Right atrium auricular region (tissue), 2 donors: Measurements from ENCODE around the gene TMEM45B. TPM values are rescaled to one million over a fixed set of nuclear protein-coding genes. Genes with fewer than 3 reads are reported as not detected.
"Not testable (repeated sequence)": the region's sequence is repeated elsewhere in the genome, so short reads cannot be mapped to it uniquely, and the experiment has no call there.

ENCODE experiments used
- DNase-seq: peaks from one replicate; pipeline ENCODE4 v3.0.0-alpha.2; 2019; ENCODE audit warnings: low spot score
- H3K27ac ChIP-seq, 2 donors: fragments of 200-600 bp; sonication (generic); 1 replicate in 1 of 2; 2 replicates in 1 of 2; pipeline ENCODE4 v1.5.1; 2016 to 2019
- H3K27me3 ChIP-seq, 2 donors: fragments of 200-600 bp; sonication (generic); one replicate each; pipeline versions ENCODE4 v1.5.1 to v1.6.0; 2017 to 2019
- H3K36me3 ChIP-seq: fragments of 200-600 bp; sonication (generic); one replicate; pipeline ENCODE4 v1.5.1; 2016
- H3K4me1 ChIP-seq, 2 donors: fragments of 200-600 bp; sonication (generic); one replicate each; pipeline versions ENCODE4 v1.5.1 to v1.6.0; 2017 to 2019
- H3K4me3 ChIP-seq, 2 donors: fragments of 200-600 bp; sonication (generic); 1 replicate in 1 of 2; 2 replicates in 1 of 2; pipeline ENCODE4 v1.5.1; 2017 to 2019; ENCODE audit warnings: mild to moderate bottlenecking in 1 of 2, moderate library complexity in 1 of 2
- H3K9me3 ChIP-seq, 2 donors: fragments of 200-600 bp; sonication (generic); one replicate each; pipeline ENCODE4 v1.5.1; 2019
- total RNA-seq, 2 donors: library from RNA; depleted of rRNA; stranded (reverse); fragments of >200 nt; gene quantifications; one replicate each; pipeline ENCODE4 v1.1.0, GENCODE V29; 2016
- TF ChIP-seq, protein P1 (sequence below), 2 donors: fragments of 200-600 bp; sonication (generic); IDR thresholded peaks; one replicate each; pipeline ENCODE4 v1.5.1; 2019; ENCODE audit warnings: antibody characterized with exemption in 2 of 2

Gene TMEM45B
- total RNA-seq, 2 donors from 2014 or later, result not detected

DNA sequence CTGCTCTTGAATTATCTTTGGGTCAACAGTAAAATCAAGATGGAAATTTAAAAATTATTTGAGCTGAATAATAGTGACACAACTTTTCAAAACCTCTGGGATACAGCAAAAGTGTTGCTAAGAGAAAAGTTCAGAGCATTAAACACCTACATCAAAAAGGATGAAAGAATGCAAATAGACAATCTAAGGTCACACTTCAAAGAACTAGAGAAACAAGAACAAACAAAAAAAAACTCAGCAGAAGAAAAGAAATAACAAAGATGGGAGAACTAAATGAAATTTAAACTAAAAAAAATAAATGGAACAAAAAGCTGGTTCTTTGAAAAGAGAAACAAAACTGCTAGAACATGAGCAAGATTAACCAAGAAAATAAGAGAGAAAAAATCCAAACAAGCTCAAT is 15.0 kb upstream of the TMEM45B start:
- no peaks in the 10 kb centered on the region for H3K4me1 ChIP-seq

DNA sequence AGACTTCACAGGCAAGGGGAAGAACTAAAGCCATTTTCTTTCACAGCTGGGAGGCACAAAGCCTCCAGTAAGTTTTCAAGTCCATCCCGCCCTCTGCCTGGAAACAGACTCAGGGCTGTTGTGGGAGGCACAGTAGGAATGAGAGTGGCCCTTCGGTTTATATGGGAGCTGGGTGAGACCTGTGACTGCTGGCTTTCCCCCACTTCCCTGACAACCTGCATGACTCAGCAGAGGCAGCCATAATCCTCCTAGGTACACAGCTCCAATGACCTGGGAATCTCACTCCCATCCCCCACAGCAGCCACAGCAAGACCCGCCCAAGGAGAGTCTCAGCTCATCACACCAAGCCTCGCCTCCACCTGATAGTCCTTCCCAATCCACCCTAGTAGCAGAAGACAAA is 12.1 kb upstream of the TMEM45B start:
- Histone ChIP-seq H3K27ac (no peak overlapping the region), H3K4me1 (no peaks in the 10 kb centered on the region), H3K36me3 (no peaks in the 10 kb centered on the region), H3K27me3 (no peaks in the 10 kb centered on the region), H3K9me3 (peaks cover 7 to 14% of the 10 kb centered on the region in 2 donors), H3K4me3 (no peak overlapping the region)
- DNase-seq, result no peak
- TF ChIP-seq, protein P1, sequence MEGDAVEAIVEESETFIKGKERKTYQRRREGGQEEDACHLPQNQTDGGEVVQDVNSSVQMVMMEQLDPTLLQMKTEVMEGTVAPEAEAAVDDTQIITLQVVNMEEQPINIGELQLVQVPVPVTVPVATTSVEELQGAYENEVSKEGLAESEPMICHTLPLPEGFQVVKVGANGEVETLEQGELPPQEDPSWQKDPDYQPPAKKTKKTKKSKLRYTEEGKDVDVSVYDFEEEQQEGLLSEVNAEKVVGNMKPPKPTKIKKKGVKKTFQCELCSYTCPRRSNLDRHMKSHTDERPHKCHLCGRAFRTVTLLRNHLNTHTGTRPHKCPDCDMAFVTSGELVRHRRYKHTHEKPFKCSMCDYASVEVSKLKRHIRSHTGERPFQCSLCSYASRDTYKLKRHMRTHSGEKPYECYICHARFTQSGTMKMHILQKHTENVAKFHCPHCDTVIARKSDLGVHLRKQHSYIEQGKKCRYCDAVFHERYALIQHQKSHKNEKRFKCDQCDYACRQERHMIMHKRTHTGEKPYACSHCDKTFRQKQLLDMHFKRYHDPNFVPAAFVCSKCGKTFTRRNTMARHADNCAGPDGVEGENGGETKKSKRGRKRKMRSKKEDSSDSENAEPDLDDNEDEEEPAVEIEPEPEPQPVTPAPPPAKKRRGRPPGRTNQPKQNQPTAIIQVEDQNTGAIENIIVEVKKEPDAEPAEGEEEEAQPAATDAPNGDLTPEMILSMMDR (IDR thresholded peaks at IDR 0.05), result no peak

More for the DNA sequence above, 15.0 kb upstream of the TMEM45B start:
- TF ChIP-seq, protein P1 (IDR thresholded peaks at IDR 0.05), result no peak
- H3K9me3 ChIP-seq, result peaks cover 7 to 14% of the 10 kb centered on the region in 2 donors
- H3K27ac ChIP-seq, result no peak overlapping the region
- DNase-seq, result no peak
- H3K4me3 ChIP-seq, result no peak overlapping the region
- no peaks in the 10 kb centered on the region for H3K36me3 ChIP-seq
- no peaks in the 10 kb centered on the region for H3K27me3 ChIP-seq

DNA sequence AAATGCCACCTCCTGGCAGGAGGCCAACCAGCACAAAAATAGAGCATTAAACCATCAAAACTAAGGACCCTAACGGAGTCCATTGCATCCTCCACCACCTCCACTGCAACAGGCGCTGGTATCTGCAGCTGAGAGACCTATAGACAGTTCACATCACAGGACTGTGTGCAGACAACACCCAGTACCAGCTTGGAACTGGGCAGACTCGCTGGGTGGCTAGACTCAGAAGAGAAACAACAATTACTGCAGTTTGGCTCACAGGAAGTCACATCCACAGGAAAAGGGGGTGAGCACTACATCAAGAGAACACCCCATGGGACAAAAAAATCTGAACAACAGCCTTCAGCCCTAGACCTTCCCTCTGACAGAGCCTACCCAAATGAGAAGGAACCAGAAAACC is 11.6 kb upstream of the TMEM45B start:
- Histone ChIP-seq H3K4me1 (no peaks in the 10 kb centered on the region), H3K27me3 (no peaks in the 10 kb centered on the region), H3K36me3 (no peaks in the 10 kb centered on the region), H3K9me3 (peaks cover 6 to 12% of the 10 kb centered on the region in 2 donors), H3K4me3 (no peak overlapping the region), H3K27ac (no peak overlapping the region)
- DNase-seq, result no peak
- TF ChIP-seq, protein P1 (IDR thresholded peaks at IDR 0.05), result no peak

DNA sequence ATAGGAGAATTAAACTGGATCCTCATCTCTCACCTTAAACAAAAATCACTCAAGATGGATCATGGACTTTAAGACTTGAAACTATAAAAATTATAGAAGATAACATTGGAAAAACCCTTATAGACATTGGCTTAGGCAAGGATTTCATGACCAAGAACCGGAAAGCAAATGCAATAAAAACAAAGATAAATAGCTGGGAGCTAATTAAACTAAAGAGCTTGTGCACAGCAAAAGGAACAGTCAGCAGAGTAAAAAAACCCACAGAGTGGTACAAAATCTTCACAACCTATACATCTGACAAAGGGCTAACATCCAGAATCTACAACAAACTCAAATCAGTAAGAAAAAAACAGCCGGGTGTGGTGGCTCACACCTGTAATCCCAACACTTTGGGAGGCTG is 7.4 kb upstream of the TMEM45B start:
- H3K27me3 ChIP-seq, H3K4me1 ChIP-seq, H3K27ac ChIP-seq, H3K4me3 ChIP-seq, H3K36me3 ChIP-seq, DNase-seq, H3K9me3 ChIP-seq: not testable (repeated sequence)

DNA sequence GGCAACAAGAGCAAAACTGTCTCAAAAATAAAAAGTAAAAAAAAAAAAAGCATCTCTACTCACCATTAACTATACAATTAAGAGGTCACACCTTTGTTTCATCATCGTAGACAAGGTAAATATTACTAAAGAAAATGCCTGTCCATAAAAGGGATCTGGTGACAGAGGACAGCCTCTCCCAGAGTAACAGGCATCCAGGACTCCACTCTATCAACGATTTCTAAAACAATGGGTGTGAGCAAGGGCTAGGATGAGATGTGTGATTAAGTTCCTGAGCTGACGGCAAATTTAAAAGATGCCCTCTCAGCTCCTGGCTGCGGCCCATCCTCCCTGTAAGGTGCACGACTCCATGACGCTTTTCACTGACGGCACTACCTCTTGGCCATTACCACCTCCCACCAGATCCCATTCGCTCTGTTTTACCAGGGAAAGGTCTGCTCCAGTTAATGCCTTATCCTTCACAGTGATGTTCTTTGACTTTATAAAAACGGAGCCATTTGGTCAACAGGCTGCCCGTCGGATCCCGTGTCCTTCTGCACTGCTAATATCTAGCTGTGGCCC is 2.3 kb upstream of the TMEM45B start:
- TF ChIP-seq, protein P1 (IDR thresholded peaks at IDR 0.05), result no peak
- no peak overlapping the region for H3K4me3 ChIP-seq

DNA sequence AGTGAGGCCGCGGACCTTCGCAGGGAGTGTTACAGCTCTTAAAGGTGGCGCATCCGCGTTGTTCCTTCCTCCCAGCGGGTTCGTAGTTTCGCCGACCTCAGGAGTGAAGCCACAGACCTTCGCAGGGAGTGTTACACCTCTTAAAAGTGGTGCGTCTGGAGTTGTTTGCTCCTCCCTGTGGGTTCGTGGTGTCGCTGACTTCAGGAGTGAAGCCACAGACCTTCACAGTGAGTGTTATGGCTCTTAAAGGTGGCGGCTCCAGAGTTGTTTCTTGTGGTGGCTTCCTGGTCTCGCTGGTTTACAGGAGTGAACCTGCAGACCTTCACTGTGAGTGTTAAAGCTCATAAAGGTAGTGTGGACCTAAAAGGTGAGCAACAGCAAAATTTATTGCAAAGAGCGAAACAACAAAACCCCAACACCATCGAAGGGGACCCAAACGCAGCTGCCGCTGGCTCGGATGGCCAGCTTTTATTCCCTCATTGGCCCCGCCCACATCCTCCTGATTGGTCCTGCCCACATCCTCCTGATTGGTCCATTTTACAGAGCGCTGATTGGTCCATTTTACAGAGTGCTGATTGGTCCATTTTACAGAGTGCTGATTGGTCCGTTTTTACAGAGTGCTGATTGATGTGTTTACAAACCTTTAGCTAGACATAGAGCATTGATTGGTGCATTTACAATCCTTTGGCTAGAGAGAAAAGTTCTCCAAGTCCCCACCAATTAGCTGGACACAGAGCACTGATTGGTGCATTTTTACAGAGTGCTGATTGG is 1.2 kb upstream of the TMEM45B start:
- Histone ChIP-seq H3K27me3 (peaks cover 0 to 3% of the 10 kb centered on the region in 2 donors), H3K36me3 (no peaks in the 10 kb centered on the region), H3K27ac (no peak overlapping the region), H3K9me3 (peaks cover 0 to 5% of the 10 kb centered on the region in 2 donors), H3K4me1 (peaks cover 0 to 10% of the 10 kb centered on the region in 2 donors), H3K4me3 (no peak overlapping the region)
- DNase-seq, result no peak
- TF ChIP-seq, protein P1 (IDR thresholded peaks at IDR 0.05), result no peak

More for the DNA sequence above, 2.3 kb upstream of the TMEM45B start:
- peaks cover 0 to 10% of the 10 kb centered on the region in 2 donors for H3K4me1 ChIP-seq
- DNase-seq, result no peak
- peaks cover 0 to 3% of the 10 kb centered on the region in 2 donors for H3K27me3 ChIP-seq
- H3K9me3 ChIP-seq, result peaks cover 0 to 5% of the 10 kb centered on the region in 2 donors
- no peaks in the 10 kb centered on the region for H3K36me3 ChIP-seq
- H3K27ac ChIP-seq, result no peak overlapping the region
